SK-N-SH (cell line): ENCODE data around the gene ARHGEF11. TPM values are rescaled to one million over a fixed set of nuclear protein-coding genes. Genes with fewer than 3 reads are reported as not detected.

ENCODE experiments used
- CTCF ChIA-PET: fragments of 300-600, 350-600 bp; formaldehyde crosslinking; extraction: SDS; loops from one replicate; lab custom pipeline; 2021; lab: Yijun Ruan, JAX
- POLR2A ChIA-PET: fragments of 350-600 bp; sonication (Branson Sonifier 250); formaldehyde crosslinking; extraction: SDS; loops from one replicate; lab custom pipeline; 2020; ENCODE audit warnings: antibody characterized with exemption, inconsistent platforms; lab: Yijun Ruan, JAX
- DNase-seq: peaks from one replicate; pipeline ENCODE4 v3.0.0; 2012
- H2AFZ ChIP-seq: fragments of 200-600 bp; sonication (generic); 2 replicates; pipeline ENCODE4 v1.8.1; 2016; ENCODE audit warnings: antibody characterized with exemption, mild to moderate bottlenecking, low read depth
- H3F3A ChIP-seq: fragments of 200-600 bp; sonication (generic); replicated peaks from 2 replicates; pipeline ENCODE3; 2016; ENCODE audit warnings: antibody characterized with exemption, mild to moderate bottlenecking; ENCODE audit not compliant: insufficient read depth
- H3K27ac ChIP-seq, 2 experiments: fragments of 200-500 bp in 1 of 2; fragments of 200-600 bp in 1 of 2; sonication (Bioruptor generic) in 1 of 2; sonication (generic), shearing (Covaris generic) in 1 of 2; 2 replicates each; pipeline versions ENCODE4 v1.5.1 to v1.6.1; 2014 to 2016; ENCODE audit warnings: low read depth in 2 of 2, inconsistent platforms in 1 of 2, low read length in 1 of 2, mild to moderate bottlenecking in 1 of 2, mixed read lengths in 1 of 2
- H3K27me3 ChIP-seq: fragments of 200-600 bp; sonication (generic), shearing (Covaris generic); 2 replicates; pipeline ENCODE4 v1.6.1; 2016; ENCODE audit warnings: mixed run types; ENCODE audit not compliant: insufficient read depth
- H3K36me3 ChIP-seq, 2 experiments: fragments of 200-500 bp in 1 of 2; fragments of 200-600 bp in 1 of 2; sonication (Bioruptor generic) in 1 of 2; sonication (generic) in 1 of 2; replicated peaks in 1 of 2; 2 replicates each; pipeline versions ENCODE3 to v1.5.1; 2014 to 2016; ENCODE audit warnings: low read length in 1 of 2, mild to moderate bottlenecking in 1 of 2; ENCODE audit not compliant: insufficient read depth in 2 of 2, control insufficient read depth in 1 of 2
- H3K4me1 ChIP-seq, 2 experiments: fragments of 200-500 bp in 1 of 2; fragments of 200-600 bp in 1 of 2; sonication (Bioruptor generic) in 1 of 2; sonication (generic), shearing (Covaris generic) in 1 of 2; 2 replicates each; pipeline versions ENCODE4 v1.5.1 to v1.6.1; 2014 to 2016; ENCODE audit warnings: low read depth in 1 of 2, low read length in 1 of 2, mixed run types in 1 of 2; ENCODE audit not compliant: insufficient read depth in 2 of 2, control insufficient read depth in 1 of 2
- H3K4me2 ChIP-seq: fragments of 200-600 bp; sonication (generic), shearing (Covaris generic); 2 replicates; pipeline ENCODE4 v1.6.1; 2017; ENCODE audit warnings: mixed run types
- H3K4me3 ChIP-seq, 2 experiments: fragments of 200-500 bp in 1 of 2; fragments of 200-600 bp in 1 of 2; sonication (Bioruptor generic) in 1 of 2; sonication (generic), shearing (Covaris generic) in 1 of 2; 2 replicates each; pipeline versions ENCODE4 v1.5.1 to v1.8.1; 2014 to 2016; ENCODE audit warnings: low read depth in 2 of 2, inconsistent platforms in 1 of 2, low read length in 1 of 2, mild to moderate bottlenecking in 1 of 2, mixed read lengths in 1 of 2, moderate library complexity in 1 of 2
- H3K79me2 ChIP-seq: fragments of 200-600 bp; sonication (generic); 2 replicates; pipeline ENCODE4 v1.8.1; 2017; ENCODE audit warnings: mild to moderate bottlenecking; ENCODE audit not compliant: insufficient read depth
- H3K9ac ChIP-seq: fragments of 200-600 bp; sonication (generic); 2 replicates; pipeline ENCODE4 v1.6.1; 2017; ENCODE audit warnings: mixed run types
- H3K9me2 ChIP-seq: fragments of 200-600 bp; sonication (generic); 2 replicates; pipeline ENCODE4 v1.6.1; 2017; ENCODE audit warnings: mixed run types
- H3K9me3 ChIP-seq: fragments of 200-600 bp; sonication (generic); 2 replicates; pipeline ENCODE4 v1.6.1; 2017; ENCODE audit warnings: mixed run types, mild to moderate bottlenecking, moderate library complexity
- H4K20me1 ChIP-seq: fragments of 200-600 bp; sonication (generic); 2 replicates; pipeline ENCODE4 v1.6.1; 2017; ENCODE audit warnings: mild to moderate bottlenecking, mixed run types; ENCODE audit not compliant: insufficient read depth
- CHD2 ChIP-seq: fragments of 150-350 bp; IDR thresholded peaks from 2 replicates; pipeline ENCODE4 v1.6.1; 2018; ENCODE audit warnings: low read length; ENCODE audit not compliant: partially characterized antibody
- ELF1 ChIP-seq: IDR thresholded peaks from 2 replicates; pipeline ENCODE4 v1.4.0; 2012
- FOSL2 ChIP-seq: IDR thresholded peaks from 2 replicates; pipeline ENCODE4 v1.4.0; 2012; ENCODE audit warnings: low read depth, mild to moderate bottlenecking, moderate library complexity, borderline replicate concordance
- FOXJ3 ChIP-seq: sonication (generic); formaldehyde crosslinking; IDR thresholded peaks from 2 replicates; pipeline ENCODE4 v1.5.1; 2020; ENCODE audit warnings: mild to moderate bottlenecking, missing genetic modification reagents
- FOXM1 ChIP-seq: IDR thresholded peaks from 2 replicates; pipeline ENCODE4 v1.4.0; 2012; ENCODE audit warnings: low read depth, mild to moderate bottlenecking
- IRF3 ChIP-seq: fragments of 150-350 bp; IDR thresholded peaks from 2 replicates; pipeline ENCODE4 v1.6.1; 2016; ENCODE audit warnings: mild to moderate bottlenecking, low read depth, low read length
- RAD21 ChIP-seq: IDR thresholded peaks from 2 replicates; pipeline ENCODE4 v1.6.1; 2012; ENCODE audit warnings: mild to moderate bottlenecking, low read length
- REST ChIP-seq: IDR thresholded peaks from 2 replicates; pipeline ENCODE4 v1.6.1; 2012; ENCODE audit warnings: mild to moderate bottlenecking, low read depth, low read length, moderate library complexity
- RXRA ChIP-seq: IDR thresholded peaks from 2 replicates; pipeline ENCODE4 v1.4.0; 2012; ENCODE audit warnings: low read depth, mild to moderate bottlenecking, borderline replicate concordance
- SIN3A ChIP-seq: IDR thresholded peaks from 2 replicates; pipeline ENCODE4 v1.6.1; 2012; ENCODE audit warnings: low read depth, mild to moderate bottlenecking, low read length, moderate library complexity, borderline replicate concordance
- TEAD4 ChIP-seq: IDR thresholded peaks from 2 replicates; pipeline ENCODE4 v1.4.0; 2012; ENCODE audit warnings: mild to moderate bottlenecking, borderline replicate concordance; ENCODE audit not compliant: insufficient read depth
- WGBS: methylation state at CpG from one replicate; pipeline ENCODE4 v1.1.6; 2017; ENCODE audit warnings: low lambda C conversion rate; 5-methylcytosine and 5-hydroxymethylcytosine counted together
- polyA plus RNA-seq, 3 experiments: library from polyadenylated mRNA; depleted of rRNA; stranded (reverse); fragments of >200 nt; gene quantifications; 2 replicates each; pipeline ENCODE4 v1.2.3, GENCODE V29; 2012
- TF ChIP-seq, protein P1 (sequence below): IDR thresholded peaks from 2 replicates; pipeline ENCODE4; 2012

Gene ARHGEF11
- polyA plus RNA-seq, 1 of the 3 experiments (the other 2 are of a cell fraction): 19.0 TPM

DNA sequence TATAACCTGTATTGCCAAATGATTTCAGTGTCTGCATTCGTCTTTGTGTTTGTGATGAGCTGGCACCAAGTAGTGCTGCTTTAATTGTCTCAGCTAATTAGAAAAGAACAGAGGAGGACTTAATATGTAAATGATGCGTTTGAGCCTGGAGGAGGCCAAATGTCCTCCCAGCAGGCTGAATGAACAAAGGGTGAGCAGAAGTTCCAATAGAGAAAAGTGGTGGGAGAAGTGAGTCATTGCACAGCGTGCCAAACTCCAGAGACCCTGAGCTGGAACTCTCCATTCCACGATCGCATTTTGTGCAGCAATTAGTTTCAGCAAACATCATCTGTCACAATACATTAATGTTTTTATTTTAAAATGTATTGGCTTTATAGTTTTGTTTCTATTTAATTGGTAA lies 36.2 kb upstream of the ARHGEF11 start (continued):
- TF ChIP-seq IRF3: no peak
- TF ChIP-seq ELF1: no peak

DNA sequence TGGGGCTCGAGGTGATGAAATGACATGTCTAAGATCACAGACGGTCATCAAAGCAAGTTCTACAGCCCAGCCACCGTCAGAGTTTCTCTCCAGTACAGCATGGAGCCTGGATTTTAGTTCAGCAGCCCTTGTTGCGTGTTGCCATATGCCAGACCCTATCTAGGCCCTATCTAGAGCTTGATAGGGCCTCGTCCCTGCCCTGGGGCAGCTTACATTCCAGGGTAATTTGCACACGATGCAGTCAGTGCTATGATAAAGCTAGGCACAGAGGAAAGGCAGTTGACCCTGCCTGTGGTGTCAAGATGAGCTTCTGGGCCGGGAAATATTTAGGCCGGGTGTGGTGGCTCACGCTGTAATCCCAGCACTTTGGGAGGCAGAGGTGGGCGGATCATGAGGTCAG lies 35.2 kb upstream of the ARHGEF11 start:
- Histone ChIP-seq H3K9me2 (no peaks in the 10 kb centered on the region), H3K4me3 (no peak overlapping the region), H3K27ac (no peak overlapping the region), H3K4me2 (no peak overlapping the region), H3K9ac (no peak overlapping the region), H3K36me3 (no peaks in the 10 kb centered on the region), H3K4me1 (no peaks in the 10 kb centered on the region), H2AFZ (no peak overlapping the region), H3K9me3 (no peaks in the 10 kb centered on the region), H4K20me1 (no peaks in the 10 kb centered on the region), H3K27me3 (no peaks in the 10 kb centered on the region; the same call in 1 of the 2 replicates), H3K79me2 (no peaks in the 10 kb centered on the region), H3F3A (no peaks in the 10 kb centered on the region)
- DNase-seq: no peak
- POLR2A ChIA-PET: interaction anchor here (1.0 kb wide), 1 partner anchor 35 kb away, joined by 3 read pairs; no protein-coding TSS in a partner anchor
- CTCF ChIA-PET: interaction anchor here (3.5 to 13.6 kb wide), 2 partner anchors 9 to 74 kb away, joined by 32 to 586 read pairs; no protein-coding TSS in a partner anchor
- TF ChIP-seq RAD21 (no peak), CHD2 (no peak), TEAD4 (no peak), FOXJ3 (no peak), FOSL2 (no peak)
- 53% methylated on average over 9 of the region's 10 CpGs for WGBS

DNA sequence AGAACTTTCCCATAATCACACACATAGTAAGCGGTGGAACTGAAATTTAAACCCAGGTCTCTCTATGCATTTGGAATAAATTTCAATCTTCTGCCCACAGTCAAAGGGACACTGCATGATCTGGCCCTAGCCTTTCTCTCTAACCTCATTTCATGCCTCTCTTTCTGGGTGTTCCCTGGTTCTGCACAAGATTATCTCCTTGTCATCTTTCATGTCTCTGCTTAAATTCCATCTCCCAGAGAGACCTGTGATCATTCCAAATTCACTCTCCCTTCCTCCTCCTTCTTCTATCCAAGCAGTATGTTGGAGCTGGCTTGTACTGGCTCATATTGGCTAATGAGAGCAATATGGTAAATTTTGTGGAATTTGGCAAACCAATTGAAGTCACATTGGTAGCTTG lies 31.9 kb upstream of the ARHGEF11 start:
- DNase-seq: no peak
- Histone ChIP-seq H3K9ac (no peak overlapping the region), H3K79me2 (no peaks in the 10 kb centered on the region), H4K20me1 (no peaks in the 10 kb centered on the region), H3K4me2 (no peak overlapping the region), H3K4me3 (no peak overlapping the region), H3K4me1 (peaks cover 0 to 8% of the 10 kb centered on the region in 2 experiments; a peak in 1 of 4 replicates), H3K9me2 (no peaks in the 10 kb centered on the region), H3F3A (no peaks in the 10 kb centered on the region), H2AFZ (no peak overlapping the region), H3K9me3 (no peaks in the 10 kb centered on the region), H3K36me3 (no peaks in the 10 kb centered on the region), H3K27ac (no peak overlapping the region), H3K27me3 (no peaks in the 10 kb centered on the region; the same call in 1 of the 2 replicates)
- ChIA-PET CTCF (interaction anchor here (0.6 to 2.2 kb wide), 3 partner anchors 8 to 166 kb away, joined by 3 to 10 read pairs (median 5); no protein-coding TSS in a partner anchor), POLR2A (no interaction called here)
- TF ChIP-seq SIN3A (no peak), RXRA (no peak), REST (no peak), FOXM1 (no peak)
- TF ChIP-seq, protein P1, sequence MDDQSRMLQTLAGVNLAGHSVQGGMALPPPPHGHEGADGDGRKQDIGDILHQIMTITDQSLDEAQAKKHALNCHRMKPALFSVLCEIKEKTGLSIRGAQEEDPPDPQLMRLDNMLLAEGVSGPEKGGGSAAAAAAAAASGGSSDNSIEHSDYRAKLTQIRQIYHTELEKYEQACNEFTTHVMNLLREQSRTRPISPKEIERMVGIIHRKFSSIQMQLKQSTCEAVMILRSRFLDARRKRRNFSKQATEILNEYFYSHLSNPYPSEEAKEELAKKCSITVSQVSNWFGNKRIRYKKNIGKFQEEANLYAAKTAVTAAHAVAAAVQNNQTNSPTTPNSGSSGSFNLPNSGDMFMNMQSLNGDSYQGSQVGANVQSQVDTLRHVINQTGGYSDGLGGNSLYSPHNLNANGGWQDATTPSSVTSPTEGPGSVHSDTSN: no peak
- WGBS: 91% methylated on average over 1 of the region's 1 CpG
